ENCODE data around the gene SUSD6. TPM values are rescaled to one million over a fixed set of nuclear protein-coding genes. Genes with fewer than 3 reads are reported as not detected.

SUSD6 gene
- total RNA-seq, 4 donors from 2014 or later = 8.8 to 35.1 (median 17.6) TPM

- no peaks in the 10 kb centered on the region for H3K36me3 ChIP-seq
- H3K4me3 ChIP-seq = no peak overlapping the region
- intact Hi-C loops (cut with DNase I; ENCODE audit: low total_unique reads) = no loop called here
- peaks cover 14 to 26% of the 10 kb centered on the region in 2 donors for H3K4me1 ChIP-seq
- no peak for TF ChIP-seq POLR2A (IDR thresholded peaks at IDR 0.05)
- no peak for TF ChIP-seq CTCF (IDR thresholded peaks at IDR 0.05)
- H3K27ac ChIP-seq = peak overlapping the region; percentile 62 to 75
- peak; percentile 47 to 77 for DNase-seq
- no peaks in the 10 kb centered on the region for H3K9me3 ChIP-seq
- no peaks in the 10 kb centered on the region for H3K27me3 ChIP-seq
Observed at GRCh38 chr14:69711065-69711464, 99.7 kb downstream of the SUSD6 start.

GRCh38 chr14:69711477-69711876, 100.1 kb downstream of the SUSD6 start:
- Histone ChIP-seq H3K9me3 (no peaks in the 10 kb centered on the region), H3K36me3 (no peaks in the 10 kb centered on the region), H3K4me3 (no peak overlapping the region), H3K27me3 (no peaks in the 10 kb centered on the region), H3K27ac (peak overlapping the region; percentile 62 to 75), H3K4me1 (peaks cover 14 to 27% of the 10 kb centered on the region in 2 donors)
- DNase-seq = no peak
- TF ChIP-seq CTCF (IDR thresholded peaks at IDR 0.05) (no peak), POLR2A (IDR thresholded peaks at IDR 0.05) (no peak)
- intact Hi-C loops (cut with DNase I; ENCODE audit: low total_unique reads) = no loop called here

GRCh38 chr14:69711881-69712560, 100.6 kb downstream of the SUSD6 start:
- TF ChIP-seq CTCF (IDR thresholded peaks at IDR 0.05) (no peak), POLR2A (IDR thresholded peaks at IDR 0.05) (no peak)
- intact Hi-C loops (cut with DNase I; ENCODE audit: low total_unique reads) = no loop called here
- peaks cover 14 to 27% of the 10 kb centered on the region in 2 donors for H3K4me1 ChIP-seq
- H3K4me3 ChIP-seq = no peak overlapping the region
- peak overlapping the region; percentile 62 to 75 for H3K27ac ChIP-seq
- no peak for DNase-seq
- H3K9me3 ChIP-seq = no peaks in the 10 kb centered on the region
- H3K27me3 ChIP-seq = no peaks in the 10 kb centered on the region
- no peaks in the 10 kb centered on the region for H3K36me3 ChIP-seq

- Histone ChIP-seq H3K36me3 (no peaks in the 10 kb centered on the region), H3K4me3 (no peak overlapping the region), H3K27me3 (no peaks in the 10 kb centered on the region), H3K9me3 (no peaks in the 10 kb centered on the region), H3K27ac (peak overlapping the region; percentile 62 to 75), H3K4me1 (peaks cover 14 to 27% of the 10 kb centered on the region in 2 donors)
- TF ChIP-seq CTCF (IDR thresholded peaks at IDR 0.05) (no peak), POLR2A (IDR thresholded peaks at IDR 0.05) (no peak)
- DNase-seq = peak; percentile 47 to 51
- intact Hi-C loops (cut with DNase I; ENCODE audit: low total_unique reads) = no loop called here
Observed at GRCh38 chr14:69712599-69713088, 101.2 kb downstream of the SUSD6 start.

GRCh38 chr14:69713209-69713781, 101.9 kb downstream of the SUSD6 start:
- Histone ChIP-seq H3K9me3 (no peaks in the 10 kb centered on the region), H3K27ac (peak overlapping the region; percentile 62 to 75), H3K4me1 (peaks cover 14 to 27% of the 10 kb centered on the region in 2 donors), H3K36me3 (no peaks in the 10 kb centered on the region), H3K27me3 (no peaks in the 10 kb centered on the region), H3K4me3 (no peak overlapping the region)
- DNase-seq = no peak
- intact Hi-C loops (cut with DNase I; ENCODE audit: low total_unique reads) = no loop called here
- TF ChIP-seq CTCF (IDR thresholded peaks at IDR 0.05) (no peak), POLR2A (IDR thresholded peaks at IDR 0.05) (no peak)
